GM21381 (cell line): ENCODE data around the gene TCL1A.
A peak's percentile ranks its signal among the peaks of the same experiment; 100 is the strongest.
"Not testable (repeated sequence)": the region's sequence is repeated elsewhere in the genome, so short reads cannot be mapped to it uniquely, and the experiment has no call there.

Experiments
- ATAC-seq: cut with Tn5 transposase; IDR thresholded peaks from one replicate; pipeline ENCODE4 v1.9.1; 2021; ENCODE audit warnings: mild to moderate bottlenecking, moderate library complexity; ENCODE audit not compliant: unreplicated experiment

TCL1A gene

GRCh38 chr14:95679148-95679815 lies 34.6 kb downstream of the TCL1A start:
- ATAC-seq, result no peak

GRCh38 chr14:95677179-95677835 lies 36.6 kb downstream of the TCL1A start:
- no peak for ATAC-seq

GRCh38 chr14:95675486-95675885 lies 38.4 kb downstream of the TCL1A start:
- no peak for ATAC-seq

GRCh38 chr14:95674613-95675012 lies 39.3 kb downstream of the TCL1A start:
- no peak for ATAC-seq

GRCh38 chr14:95668235-95668772 lies 45.6 kb downstream of the TCL1A start:
- no peak for ATAC-seq

GRCh38 chr14:95667249-95667693 lies 46.7 kb downstream of the TCL1A start:
- ATAC-seq, result no peak

- ATAC-seq, result no peak
Measured at GRCh38 chr14:95666450-95666849, 47.5 kb downstream of the TCL1A start.

- ATAC-seq, result not testable (repeated sequence)
Measured at GRCh38 chr14:95665530-95665929, 48.4 kb downstream of the TCL1A start.

GRCh38 chr14:95664546-95664945 lies 49.4 kb downstream of the TCL1A start:
- ATAC-seq, result no peak

- ATAC-seq, result no peak
Measured at GRCh38 chr14:95664066-95664465, 49.9 kb downstream of the TCL1A start.

GRCh38 chr14:95663226-95663797 lies 50.6 kb downstream of the TCL1A start:
- peak; percentile 31 for ATAC-seq

- ATAC-seq, result peak; percentile 30
Measured at GRCh38 chr14:95662376-95663186, 51.3 kb downstream of the TCL1A start.

- ATAC-seq, result no peak
Measured at GRCh38 chr14:95660651-95661515, 53.0 kb downstream of the TCL1A start.

- no peak for ATAC-seq
Measured at GRCh38 chr14:95659990-95660385, 53.9 kb downstream of the TCL1A start.
